C4-2B (cell line): ENCODE measurements around the gene NRTN.

Source experiments
- CTCF ChIP-seq: fragments of 450-650 bp; conservative IDR thresholded peaks from 2 replicates; pipeline ENCODE4 v1.5.1; 2017; ENCODE audit warnings: mild to moderate bottlenecking
- ZFX ChIP-seq: fragments of 450-650 bp; IDR thresholded peaks from 2 replicates; pipeline ENCODE4 v1.6.1; 2017

- TF ChIP-seq CTCF (no peak), ZFX (no peak)
Measured at GRCh38 chr19:5828661-5829566, 24.0 kb downstream of the NRTN start.
